ENCODE results near the gene CELF2.
"Not testable (repeated sequence)": the region's sequence is repeated elsewhere in the genome, so short reads cannot be mapped to it uniquely, and the experiment has no call there.

The CELF2 gene

GRCh38 chr10:11341283-11341960, 323.8 kb downstream of the CELF2 start:
- ATAC-seq (replicated peaks) = no peak
- H3K4me3 Mint-ChIP-seq = no peak overlapping the region
- DNase-seq = no peak
- H3K36me3 Mint-ChIP-seq (ENCODE audit: insufficient read depth) = peaks cover 32% of the 10 kb centered on the region
- H3K27me3 Mint-ChIP-seq = no peaks in the 10 kb centered on the region
- H3K9me3 Mint-ChIP-seq = no peaks in the 10 kb centered on the region
- peaks cover 10 to 23% of the 10 kb centered on the region in 2 donors for H3K4me1 Mint-ChIP-seq (ENCODE audit: low read depth in 2 of 2)
- no peak overlapping the region for H3K27ac Mint-ChIP-seq

GRCh38 chr10:11344081-11344480, 326.4 kb downstream of the CELF2 start:
- no peak overlapping the region for H3K27ac Mint-ChIP-seq

GRCh38 chr10:11344550-11344949, 326.9 kb downstream of the CELF2 start:
- H3K4me3 Mint-ChIP-seq = no peak overlapping the region
- H3K27me3 Mint-ChIP-seq = no peaks in the 10 kb centered on the region
- H3K4me1 Mint-ChIP-seq (ENCODE audit: low read depth in 2 of 2) = peaks cover 0 to 15% of the 10 kb centered on the region in 2 donors
- no peak for DNase-seq
- no peaks in the 10 kb centered on the region for H3K9me3 Mint-ChIP-seq
- no peak for ATAC-seq (replicated peaks)
- H3K36me3 Mint-ChIP-seq (ENCODE audit: insufficient read depth) = peaks cover 9% of the 10 kb centered on the region
- no peak overlapping the region for H3K27ac Mint-ChIP-seq

More at GRCh38 chr10:11344081-11344480, 326.4 kb downstream of the CELF2 start:
- Mint-ChIP-seq H3K4me3 (no peak overlapping the region), H3K27me3 (no peaks in the 10 kb centered on the region), H3K36me3 (ENCODE audit: insufficient read depth) (peaks cover 12% of the 10 kb centered on the region), H3K4me1 (ENCODE audit: low read depth in 2 of 2) (peaks cover 0 to 17% of the 10 kb centered on the region in 2 donors), H3K9me3 (no peaks in the 10 kb centered on the region)
- no peak for DNase-seq
- no peak for ATAC-seq (replicated peaks)

GRCh38 chr10:11345224-11346054, 327.8 kb downstream of the CELF2 start:
- Mint-ChIP-seq H3K36me3 (ENCODE audit: insufficient read depth) (peaks cover 8% of the 10 kb centered on the region), H3K4me1 (ENCODE audit: low read depth in 2 of 2) (peaks cover 0 to 15% of the 10 kb centered on the region in 2 donors), H3K4me3 (no peak overlapping the region), H3K27ac (no peak overlapping the region), H3K9me3 (no peaks in the 10 kb centered on the region), H3K27me3 (no peaks in the 10 kb centered on the region)
- ATAC-seq (replicated peaks) = no peak
- no peak for DNase-seq

- DNase-seq; ATAC-seq (replicated peaks); H3K9me3 Mint-ChIP-seq; H3K27ac Mint-ChIP-seq; H3K4me1 Mint-ChIP-seq (ENCODE audit: low read depth in 2 of 2); H3K27me3 Mint-ChIP-seq; H3K4me3 Mint-ChIP-seq; H3K36me3 Mint-ChIP-seq (ENCODE audit: insufficient read depth): not testable (repeated sequence)
These were observed 329.9 kb downstream of the CELF2 start for GRCh38 chr10:11347580-11347979.

- Mint-ChIP-seq H3K4me3 (no peak overlapping the region), H3K27ac (no peak overlapping the region)
These were observed 334.1 kb downstream of the CELF2 start for GRCh38 chr10:11351801-11352200.

GRCh38 chr10:11353006-11353896, 335.6 kb downstream of the CELF2 start:
- Mint-ChIP-seq H3K4me1 (ENCODE audit: low read depth in 2 of 2) (no peaks in the 10 kb centered on the region), H3K27me3 (no peaks in the 10 kb centered on the region), H3K27ac (no peak overlapping the region), H3K36me3 (ENCODE audit: insufficient read depth) (peaks cover 3% of the 10 kb centered on the region), H3K9me3 (no peaks in the 10 kb centered on the region), H3K4me3 (no peak overlapping the region)
- no peak for DNase-seq
- no peak for ATAC-seq (replicated peaks)

More at GRCh38 chr10:11351801-11352200, 334.1 kb downstream of the CELF2 start:
- Mint-ChIP-seq H3K9me3 (no peaks in the 10 kb centered on the region), H3K36me3 (ENCODE audit: insufficient read depth) (peaks cover 3% of the 10 kb centered on the region), H3K4me1 (ENCODE audit: low read depth in 2 of 2) (no peaks in the 10 kb centered on the region), H3K27me3 (no peaks in the 10 kb centered on the region)
- ATAC-seq (replicated peaks) = no peak
- no peak for DNase-seq

GRCh38 chr10:11354823-11355222, 337.2 kb downstream of the CELF2 start:
- ATAC-seq (replicated peaks) = no peak
- no peak overlapping the region for H3K27ac Mint-ChIP-seq
- H3K9me3 Mint-ChIP-seq = no peaks in the 10 kb centered on the region
- DNase-seq = no peak
- no peaks in the 10 kb centered on the region for H3K27me3 Mint-ChIP-seq
- H3K36me3 Mint-ChIP-seq (ENCODE audit: insufficient read depth) = peaks cover 3% of the 10 kb centered on the region
- no peak overlapping the region for H3K4me3 Mint-ChIP-seq
- H3K4me1 Mint-ChIP-seq (ENCODE audit: low read depth in 2 of 2) = peaks cover 3% of the 10 kb centered on the region in 2 donors

GRCh38 chr10:11355592-11355991, 337.9 kb downstream of the CELF2 start:
- ATAC-seq (replicated peaks) (no peak), DNase-seq (no peak)
- no peak overlapping the region for H3K4me3 Mint-ChIP-seq
- H3K27ac Mint-ChIP-seq = no peak overlapping the region
- H3K9me3 Mint-ChIP-seq = no peaks in the 10 kb centered on the region
- H3K4me1 Mint-ChIP-seq (ENCODE audit: low read depth in 2 of 2) = peaks cover 3% of the 10 kb centered on the region in 2 donors
- no peaks in the 10 kb centered on the region for H3K27me3 Mint-ChIP-seq
- H3K36me3 Mint-ChIP-seq (ENCODE audit: insufficient read depth) = peaks cover 3% of the 10 kb centered on the region

- no peaks in the 10 kb centered on the region for H3K9me3 Mint-ChIP-seq
- no peak for ATAC-seq (replicated peaks)
- H3K27me3 Mint-ChIP-seq = no peaks in the 10 kb centered on the region
- H3K4me1 Mint-ChIP-seq (ENCODE audit: low read depth in 2 of 2) = peaks cover 3% of the 10 kb centered on the region in 2 donors
- no peak overlapping the region for H3K27ac Mint-ChIP-seq
- no peaks in the 10 kb centered on the region for H3K36me3 Mint-ChIP-seq (ENCODE audit: insufficient read depth)
- H3K4me3 Mint-ChIP-seq = no peak overlapping the region
- no peak for DNase-seq
These were observed 339.8 kb downstream of the CELF2 start for GRCh38 chr10:11357439-11357838.

- Mint-ChIP-seq H3K9me3 (no peaks in the 10 kb centered on the region), H3K4me3 (no peak overlapping the region), H3K27ac (no peak overlapping the region), H3K4me1 (ENCODE audit: low read depth in 2 of 2) (peaks cover 3% of the 10 kb centered on the region in 2 donors), H3K27me3 (no peaks in the 10 kb centered on the region), H3K36me3 (ENCODE audit: insufficient read depth) (no peaks in the 10 kb centered on the region)
- DNase-seq (no peak), ATAC-seq (replicated peaks) (no peak)
These were observed 340.3 kb downstream of the CELF2 start for GRCh38 chr10:11358011-11358410.

- Mint-ChIP-seq H3K9me3 (no peaks in the 10 kb centered on the region), H3K4me1 (ENCODE audit: low read depth in 2 of 2) (peaks cover 3% of the 10 kb centered on the region in 2 donors), H3K27ac (peak overlapping the region in 1 of 2 donors; percentile 66), H3K36me3 (ENCODE audit: insufficient read depth) (no peaks in the 10 kb centered on the region), H3K27me3 (no peaks in the 10 kb centered on the region), H3K4me3 (no peak overlapping the region)
- ATAC-seq (replicated peaks) = no peak
- no peak for DNase-seq
These were observed 341.4 kb downstream of the CELF2 start for GRCh38 chr10:11358923-11359575.

- DNase-seq (no peak), ATAC-seq (replicated peaks) (no peak)
- no peak overlapping the region for H3K4me3 Mint-ChIP-seq
- H3K4me1 Mint-ChIP-seq (ENCODE audit: low read depth in 2 of 2) = peaks cover 3% of the 10 kb centered on the region in 2 donors
- H3K27me3 Mint-ChIP-seq = no peaks in the 10 kb centered on the region
- H3K9me3 Mint-ChIP-seq = no peaks in the 10 kb centered on the region
- peak overlapping the region in 1 of 2 donors; percentile 66 for H3K27ac Mint-ChIP-seq
- no peaks in the 10 kb centered on the region for H3K36me3 Mint-ChIP-seq (ENCODE audit: insufficient read depth)
These were observed 342.2 kb downstream of the CELF2 start for GRCh38 chr10:11359869-11360268.
